PFSK-1 (cell line): ENCODE results near the gene AKAP7.

Experiments
- FOXP2 ChIP-seq: optimal IDR thresholded peaks from 2 replicates; pipeline ENCODE3; 2011; ENCODE audit warnings: borderline replicate concordance, control low read depth, inconsistent platforms; ENCODE audit not compliant: insufficient read depth; ENCODE audit errors: extremely low read length, extremely low read depth
- POLR2AphosphoS5 ChIP-seq: IDR thresholded peaks from 2 replicates; pipeline ENCODE4 v1.6.1; 2012; ENCODE audit warnings: low read depth, mild to moderate bottlenecking, control low read depth, low read length, moderate library complexity
- SIN3A ChIP-seq: IDR thresholded peaks from 2 replicates; pipeline ENCODE4 v1.6.1; 2012; ENCODE audit warnings: mild to moderate bottlenecking, low read length, moderate library complexity, borderline replicate concordance; ENCODE audit not compliant: insufficient read depth
- TAF1 ChIP-seq: IDR thresholded peaks from 2 replicates; pipeline ENCODE4 v1.6.1; 2012; ENCODE audit warnings: low read length, control low read depth, borderline replicate concordance; ENCODE audit not compliant: insufficient read depth
- TF ChIP-seq, protein P1 (sequence below), 2 experiments: IDR thresholded peaks; 2 replicates each; pipeline versions ENCODE4 v1.6.1 to v1.8.0; 2011 to 2012; ENCODE audit warnings: low read depth in 2 of 2, low read length in 2 of 2, control low read depth in 1 of 2, inconsistent platforms in 1 of 2, mild to moderate bottlenecking in 1 of 2, moderate library complexity in 1 of 2; ENCODE audit not compliant: insufficient read depth in 1 of 2

The AKAP7 gene

DNA sequence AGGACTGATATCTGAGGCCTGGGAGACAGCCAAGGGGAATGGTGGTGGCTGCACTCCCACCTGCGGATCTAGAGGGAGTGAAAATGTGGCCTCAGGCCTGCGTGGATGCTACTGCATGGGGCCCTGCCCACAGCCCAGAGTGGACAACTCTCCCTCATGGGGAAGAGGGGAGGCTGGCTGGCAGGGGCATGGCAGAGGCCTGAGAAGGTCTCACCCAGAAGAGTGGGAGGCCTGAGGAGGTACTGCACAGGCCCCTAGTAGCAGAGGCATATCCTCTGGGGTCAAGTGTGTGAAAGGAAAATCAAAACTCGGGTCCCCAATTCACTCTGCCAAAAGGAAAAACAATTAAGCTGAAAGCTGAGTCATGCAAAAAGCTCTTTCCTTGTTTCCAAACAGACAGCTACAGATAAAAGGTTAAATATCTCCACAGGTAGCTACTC lies 158.2 kb downstream of the AKAP7 start:
- TF ChIP-seq POLR2AphosphoS5 (no peak), SIN3A (no peak), FOXP2 (no peak), TAF1 (no peak)
- TF ChIP-seq, protein P1, sequence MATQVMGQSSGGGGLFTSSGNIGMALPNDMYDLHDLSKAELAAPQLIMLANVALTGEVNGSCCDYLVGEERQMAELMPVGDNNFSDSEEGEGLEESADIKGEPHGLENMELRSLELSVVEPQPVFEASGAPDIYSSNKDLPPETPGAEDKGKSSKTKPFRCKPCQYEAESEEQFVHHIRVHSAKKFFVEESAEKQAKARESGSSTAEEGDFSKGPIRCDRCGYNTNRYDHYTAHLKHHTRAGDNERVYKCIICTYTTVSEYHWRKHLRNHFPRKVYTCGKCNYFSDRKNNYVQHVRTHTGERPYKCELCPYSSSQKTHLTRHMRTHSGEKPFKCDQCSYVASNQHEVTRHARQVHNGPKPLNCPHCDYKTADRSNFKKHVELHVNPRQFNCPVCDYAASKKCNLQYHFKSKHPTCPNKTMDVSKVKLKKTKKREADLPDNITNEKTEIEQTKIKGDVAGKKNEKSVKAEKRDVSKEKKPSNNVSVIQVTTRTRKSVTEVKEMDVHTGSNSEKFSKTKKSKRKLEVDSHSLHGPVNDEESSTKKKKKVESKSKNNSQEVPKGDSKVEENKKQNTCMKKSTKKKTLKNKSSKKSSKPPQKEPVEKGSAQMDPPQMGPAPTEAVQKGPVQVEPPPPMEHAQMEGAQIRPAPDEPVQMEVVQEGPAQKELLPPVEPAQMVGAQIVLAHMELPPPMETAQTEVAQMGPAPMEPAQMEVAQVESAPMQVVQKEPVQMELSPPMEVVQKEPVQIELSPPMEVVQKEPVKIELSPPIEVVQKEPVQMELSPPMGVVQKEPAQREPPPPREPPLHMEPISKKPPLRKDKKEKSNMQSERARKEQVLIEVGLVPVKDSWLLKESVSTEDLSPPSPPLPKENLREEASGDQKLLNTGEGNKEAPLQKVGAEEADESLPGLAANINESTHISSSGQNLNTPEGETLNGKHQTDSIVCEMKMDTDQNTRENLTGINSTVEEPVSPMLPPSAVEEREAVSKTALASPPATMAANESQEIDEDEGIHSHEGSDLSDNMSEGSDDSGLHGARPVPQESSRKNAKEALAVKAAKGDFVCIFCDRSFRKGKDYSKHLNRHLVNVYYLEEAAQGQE (IDR thresholded peaks at IDR 0.05; ENCODE audit: insufficient read depth in 1 of 2, low read depth in 2 of 2, low read length in 2 of 2), result no peak

DNA sequence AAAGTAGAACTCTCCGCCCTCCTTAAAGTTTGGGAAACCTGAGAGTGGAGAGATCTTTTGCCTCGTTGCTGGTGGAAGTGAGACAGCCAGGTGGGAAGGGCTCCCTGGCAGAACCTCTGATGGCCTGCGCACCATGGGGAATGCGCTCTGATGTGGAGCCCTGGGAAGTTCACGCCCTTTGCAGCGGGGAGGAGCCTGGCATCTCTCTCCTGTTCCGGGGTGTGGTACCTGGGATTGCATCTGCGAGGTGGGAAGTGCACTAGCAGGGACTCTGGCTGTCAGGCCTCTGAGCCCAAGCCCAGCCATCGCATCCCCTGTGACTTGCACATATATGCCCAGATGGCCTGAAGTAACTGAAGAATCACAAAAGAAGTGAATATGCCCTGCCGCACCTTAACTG lies 159.8 kb downstream of the AKAP7 start:
- TF ChIP-seq TAF1 (no peak), FOXP2 (no peak)

DNA sequence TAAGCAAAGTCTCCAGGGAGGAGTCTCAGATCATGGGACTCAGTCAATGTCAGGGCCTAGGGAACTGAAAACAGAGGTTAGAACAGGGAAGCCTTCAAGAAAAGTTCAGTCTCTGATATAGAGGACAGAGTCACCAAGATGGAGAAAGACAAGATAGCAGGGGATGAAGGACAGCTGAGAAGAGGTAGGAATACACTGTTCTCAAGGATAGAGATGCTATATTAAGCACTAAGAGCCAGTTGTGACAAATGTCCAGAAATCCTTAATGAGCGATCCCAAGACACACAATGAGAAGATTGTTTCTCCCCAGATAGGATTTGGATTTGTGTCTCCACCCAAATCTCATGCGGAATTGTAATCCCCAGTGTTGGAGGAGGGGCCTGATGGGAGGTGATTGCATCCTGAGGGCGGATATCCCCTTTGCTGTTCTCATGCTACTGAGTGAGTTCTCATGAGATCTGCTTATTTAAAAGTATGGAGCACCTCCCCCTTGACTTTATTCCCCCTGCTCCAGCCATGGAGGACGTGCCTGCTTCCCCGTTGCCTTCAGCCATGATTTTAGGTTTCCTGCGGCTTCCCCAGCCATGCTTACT lies 168.2 kb downstream of the AKAP7 start:
- TF ChIP-seq FOXP2, result no peak

DNA sequence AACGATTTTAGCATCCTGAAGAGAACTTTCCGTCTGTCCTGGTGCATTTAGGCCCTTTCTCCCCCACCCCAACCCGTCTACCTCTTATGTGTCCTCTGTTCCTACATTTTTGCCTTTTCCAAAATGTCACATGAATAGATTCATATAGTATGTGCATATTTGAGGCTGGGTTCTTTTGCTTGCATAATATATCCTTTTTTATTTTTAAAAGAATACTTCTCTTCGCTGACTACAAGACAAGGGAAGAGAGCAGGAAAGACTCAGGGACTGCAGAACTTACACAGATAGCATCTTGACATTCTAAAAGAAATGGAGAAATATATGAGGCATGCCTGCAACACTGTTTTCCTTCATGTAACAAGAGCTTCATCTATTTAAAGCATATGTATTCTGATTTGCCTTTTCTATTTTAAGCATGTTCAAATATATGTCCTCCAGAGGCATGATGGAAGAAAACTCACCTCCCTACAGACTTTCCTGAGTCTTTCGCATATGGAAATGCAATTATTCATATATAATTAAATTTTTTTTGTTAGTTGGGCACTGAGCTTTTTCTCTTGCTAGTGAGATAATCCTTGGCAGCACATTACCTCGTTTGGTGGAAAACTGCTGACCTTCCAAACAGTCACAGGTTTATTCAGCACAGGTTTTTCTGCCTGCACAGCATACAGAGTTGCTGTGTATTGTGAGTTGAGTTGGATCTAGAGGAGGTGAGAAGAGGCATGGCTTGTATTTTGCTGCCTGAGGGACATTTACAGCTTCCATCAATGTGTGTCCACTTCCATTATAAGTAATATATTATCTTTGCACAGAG lies 170.0 kb downstream of the AKAP7 start:
- TF ChIP-seq SIN3A (no peak), POLR2AphosphoS5 (no peak), TAF1 (no peak), FOXP2 (no peak)
- TF ChIP-seq, protein P1 (IDR thresholded peaks at IDR 0.05; ENCODE audit: insufficient read depth in 1 of 2, low read depth in 2 of 2, low read length in 2 of 2), result no peak

DNA sequence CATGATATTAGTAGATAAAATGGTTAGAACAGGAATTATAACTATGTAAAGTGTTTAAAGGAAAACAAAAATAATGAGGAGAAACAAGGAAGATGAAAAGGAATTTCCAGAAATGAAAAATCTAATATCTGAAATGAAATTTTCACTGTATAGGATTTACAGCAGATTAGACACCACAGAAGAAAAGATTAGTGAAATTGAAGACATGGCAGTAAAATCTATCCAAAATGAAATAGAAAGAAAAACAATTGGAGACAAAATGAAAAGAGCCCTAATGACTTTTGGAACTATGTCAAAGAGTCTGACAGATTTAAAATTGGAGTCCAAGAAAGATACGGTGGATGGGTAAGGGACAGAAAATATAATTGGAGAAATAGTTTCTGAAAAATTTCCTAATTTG lies 174.2 kb downstream of the AKAP7 start:
- TF ChIP-seq POLR2AphosphoS5 (no peak), FOXP2 (no peak), TAF1 (no peak), SIN3A (no peak)
- TF ChIP-seq, protein P1 (IDR thresholded peaks at IDR 0.05; ENCODE audit: insufficient read depth in 1 of 2, low read depth in 2 of 2, low read length in 2 of 2), result no peak

DNA sequence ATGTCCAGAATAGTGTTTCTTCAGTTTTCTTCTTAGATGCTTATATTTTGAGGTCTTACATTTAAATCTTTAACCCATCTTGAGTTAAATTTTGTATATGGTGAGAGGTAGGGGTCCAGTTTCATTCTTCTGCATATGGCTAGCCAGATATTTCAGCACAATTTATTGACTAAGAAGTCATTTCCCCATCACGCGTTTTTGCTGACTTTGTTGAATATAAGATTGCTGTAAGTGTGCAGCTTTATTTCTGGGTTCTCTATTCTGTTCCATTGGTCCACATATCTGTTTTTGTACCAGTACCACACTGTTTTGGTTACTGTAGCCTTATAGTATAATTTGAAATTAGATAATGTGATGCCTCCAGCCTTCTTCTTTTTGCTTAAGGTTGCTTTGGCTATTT lies 179.6 kb downstream of the AKAP7 start:
- TF ChIP-seq FOXP2 (no peak), POLR2AphosphoS5 (no peak), SIN3A (no peak), TAF1 (no peak)
- TF ChIP-seq, protein P1 (IDR thresholded peaks at IDR 0.05; ENCODE audit: insufficient read depth in 1 of 2, low read depth in 2 of 2, low read length in 2 of 2), result no peak
